Stimulated activated CD8-positive, alpha-beta memory T cell treated with anti-CD3 and anti-CD28 coated beads, Interleukin-2, amount 100 ng/mL, for 1 hour (primary cell): ENCODE results near the gene C20orf144.
"Not testable (repeated sequence)": the region's sequence is repeated elsewhere in the genome, so short reads cannot be mapped to it uniquely, and the experiment has no call there.

Experiments used
- DNase-seq, 2 donors: peaks; one replicate each; pipeline ENCODE4 v3.0.0-alpha.2; 2020; ENCODE audit warnings: low read depth in 2 of 2

The C20orf144 gene

DNA sequence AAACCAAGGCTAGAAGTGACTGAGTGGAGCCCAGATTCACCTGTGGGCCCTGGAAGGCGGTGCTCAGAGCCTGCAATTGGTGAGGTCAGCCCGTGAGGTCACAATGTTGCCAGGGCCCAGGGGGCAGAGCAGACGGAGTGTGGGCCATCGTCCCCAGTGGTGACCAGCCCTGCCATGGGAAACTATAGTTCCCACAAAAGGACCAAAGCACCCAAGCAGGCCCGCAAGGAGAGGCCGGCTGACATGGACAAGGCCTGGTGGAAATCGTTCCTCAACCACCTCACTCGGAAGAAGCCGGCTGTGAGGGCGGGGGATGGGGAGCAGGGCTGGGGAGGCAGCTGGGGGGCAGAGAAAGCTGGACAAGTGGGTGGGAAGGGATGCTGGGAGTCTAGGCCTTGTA, at the start of gene C20orf144:
C20orf144 (plus strand) TSS at position 156 of the 400 bp plus-strand sequence; CDS start at position 175, 19 bp downstream.
- no peak for DNase-seq

DNA sequence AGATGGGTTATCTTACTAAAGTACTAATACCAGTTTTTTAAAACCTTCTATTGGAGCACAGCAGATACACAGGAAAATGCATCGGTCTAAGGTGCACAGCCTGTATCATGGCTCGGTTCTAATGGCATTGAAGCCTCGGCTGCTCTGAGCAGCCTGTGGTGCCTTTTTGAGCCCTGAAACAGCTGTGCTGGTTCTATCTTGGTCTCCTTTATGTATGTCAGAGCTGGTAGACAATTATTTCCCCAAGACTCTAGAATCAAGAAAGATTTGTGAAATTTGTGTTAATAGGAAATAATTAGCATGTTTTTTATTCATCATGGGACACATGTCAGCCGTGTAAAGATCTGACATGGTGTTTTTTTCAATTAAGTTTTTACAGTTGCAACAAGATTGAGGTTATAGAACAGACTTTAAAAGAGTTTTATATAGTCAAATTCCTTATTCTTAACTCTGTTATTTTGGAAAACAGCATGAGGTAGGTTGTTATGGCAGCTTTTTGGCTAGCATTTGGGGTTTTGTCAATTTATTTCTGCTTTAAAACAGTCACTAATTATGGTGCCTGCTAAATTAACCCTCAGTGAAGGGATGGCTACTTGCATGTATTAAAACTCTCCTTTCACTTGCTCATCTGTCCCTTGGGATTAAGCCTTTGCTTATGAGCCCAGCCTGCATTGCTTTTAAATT, 40.3 kb upstream of the C20orf144 start:
- no peak for DNase-seq

DNA sequence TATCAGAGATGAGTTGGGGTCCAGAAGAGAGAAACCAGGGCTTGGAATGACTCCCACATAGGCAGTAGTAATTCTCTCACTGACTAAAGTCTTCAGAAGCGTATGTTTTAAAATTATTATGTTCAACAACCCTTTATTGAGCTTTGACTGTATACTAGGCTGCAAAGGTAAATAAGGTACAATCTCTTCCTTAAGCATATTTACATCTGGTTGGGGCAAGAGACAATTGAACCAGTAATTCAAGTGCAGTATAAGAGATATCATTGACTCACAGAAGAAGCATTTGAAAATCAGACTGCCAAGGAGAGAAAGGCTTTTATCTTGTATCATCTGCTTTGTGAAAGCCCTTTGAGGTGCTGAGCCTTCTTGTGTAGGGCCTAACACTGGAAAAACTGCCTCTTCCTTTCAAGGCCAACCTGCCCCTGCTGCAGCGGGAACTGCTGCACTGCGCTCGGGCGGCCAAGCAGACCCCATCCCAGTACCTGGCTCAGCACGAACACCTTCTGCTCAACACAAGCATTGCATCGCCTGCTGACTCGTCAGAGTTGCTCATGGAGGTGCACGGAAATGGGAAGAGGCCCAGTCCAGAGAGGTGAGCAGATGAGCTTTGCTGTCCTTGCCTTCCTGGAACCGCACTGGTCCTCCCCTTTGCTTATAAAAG, 39.3 kb upstream of the C20orf144 start:
- no peak for DNase-seq

DNA sequence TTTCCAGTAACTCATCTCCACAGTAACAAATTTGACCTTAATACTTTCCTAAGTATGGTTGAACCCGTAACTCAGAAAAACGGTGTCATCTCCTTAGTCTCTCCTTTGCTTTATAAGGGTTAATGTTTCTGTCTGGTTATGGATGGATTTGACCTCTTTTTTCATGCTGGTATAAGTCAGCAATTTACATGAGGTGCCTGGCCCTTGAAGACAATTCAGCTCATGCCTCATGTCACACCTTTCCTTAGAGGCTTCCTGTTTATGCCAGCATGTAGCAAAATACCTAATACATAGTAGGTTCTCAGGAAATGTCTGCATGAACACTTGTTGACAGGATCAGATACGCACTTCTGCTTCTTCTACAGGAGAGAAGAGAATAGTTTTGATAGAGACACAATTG, 37.7 kb upstream of the C20orf144 start:
- no peak for DNase-seq

DNA sequence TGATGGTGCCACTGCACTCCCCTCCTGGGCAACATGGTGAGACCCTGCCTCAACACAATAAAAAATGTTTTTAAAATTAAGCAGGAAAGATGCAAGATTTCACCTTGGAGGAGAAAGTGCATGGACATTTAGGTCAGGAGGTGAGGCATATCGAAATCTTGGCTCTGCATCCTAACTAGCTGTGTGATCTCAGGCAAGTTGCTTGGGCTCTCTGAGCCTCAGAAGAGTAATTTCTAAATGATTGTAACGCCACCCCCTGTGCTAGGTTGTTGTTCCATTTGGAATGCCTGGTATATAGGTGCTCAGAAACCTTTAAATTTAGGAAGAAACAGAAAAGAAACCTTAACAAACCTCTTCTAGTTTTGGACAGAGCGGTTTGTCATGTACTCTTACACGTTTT, 35.9 kb upstream of the C20orf144 start:
- no peak for DNase-seq

DNA sequence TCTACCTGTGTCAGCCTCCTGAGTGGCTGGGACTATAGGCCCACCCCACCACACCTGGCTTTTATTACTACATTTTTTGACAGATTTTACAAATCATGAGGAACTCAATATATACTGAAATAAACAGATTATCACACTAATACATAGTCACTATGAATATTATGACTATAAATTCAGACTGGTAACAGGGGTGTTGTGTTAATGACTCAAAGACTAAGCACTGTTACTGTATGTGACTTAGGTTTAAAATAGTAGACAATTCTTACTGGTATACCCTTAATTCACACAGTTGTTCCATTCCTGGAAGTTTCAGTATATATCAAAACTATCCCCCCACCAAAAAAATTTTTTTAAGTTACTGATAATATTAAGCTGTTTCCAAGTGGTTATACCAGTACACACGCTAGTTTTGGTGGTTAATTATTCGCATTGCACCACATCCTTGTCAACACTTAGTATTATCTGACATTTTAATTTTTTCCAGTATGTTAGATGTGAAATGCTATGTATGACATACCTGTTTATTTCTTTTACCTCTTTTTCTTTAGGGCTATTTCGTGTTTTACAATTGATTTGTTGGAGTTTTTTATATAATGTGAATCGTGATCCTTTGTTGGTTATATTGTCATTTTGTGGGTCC, 34.4 kb upstream of the C20orf144 start:
- no peak for DNase-seq

DNA sequence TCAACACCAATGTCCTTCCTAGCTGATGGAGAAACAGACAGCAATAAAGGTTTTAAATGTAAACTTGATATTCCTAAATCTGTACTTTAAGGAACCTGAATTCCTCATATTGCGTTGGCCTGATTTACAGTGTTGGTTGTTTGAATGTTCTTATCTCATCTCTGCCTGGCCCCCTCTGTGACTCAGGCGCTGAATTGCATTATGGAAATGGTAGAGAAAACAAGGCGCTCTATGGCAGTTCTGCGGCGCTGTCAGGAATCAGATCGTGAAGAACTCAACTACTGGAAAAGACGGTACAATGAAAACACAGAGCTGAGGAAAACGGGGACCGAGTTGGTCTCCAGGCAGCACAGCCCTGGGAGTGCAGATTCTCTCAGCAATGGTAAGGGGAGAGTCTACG, 32.6 kb upstream of the C20orf144 start:
- DNase-seq, result no peak

DNA sequence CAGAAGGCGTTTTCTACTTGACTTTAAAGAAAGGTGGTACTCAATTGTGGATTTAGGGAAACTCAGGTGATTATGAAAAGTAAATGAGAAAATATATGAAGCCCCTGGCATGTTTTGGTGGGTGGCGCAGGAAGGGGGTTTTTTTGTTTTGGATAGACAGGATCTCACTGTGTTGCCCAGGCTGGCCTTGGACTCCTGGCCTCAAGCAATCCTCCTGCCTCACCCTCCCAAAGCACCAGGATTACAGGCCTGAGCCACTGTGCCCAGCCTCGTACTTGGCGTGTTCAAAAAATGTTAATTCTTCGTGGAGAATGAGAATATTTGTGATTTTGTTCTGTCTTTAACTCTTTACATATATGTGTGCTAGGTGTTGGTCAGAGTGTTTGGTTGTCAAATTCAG, 32.1 kb upstream of the C20orf144 start:
- DNase-seq, result no peak

DNA sequence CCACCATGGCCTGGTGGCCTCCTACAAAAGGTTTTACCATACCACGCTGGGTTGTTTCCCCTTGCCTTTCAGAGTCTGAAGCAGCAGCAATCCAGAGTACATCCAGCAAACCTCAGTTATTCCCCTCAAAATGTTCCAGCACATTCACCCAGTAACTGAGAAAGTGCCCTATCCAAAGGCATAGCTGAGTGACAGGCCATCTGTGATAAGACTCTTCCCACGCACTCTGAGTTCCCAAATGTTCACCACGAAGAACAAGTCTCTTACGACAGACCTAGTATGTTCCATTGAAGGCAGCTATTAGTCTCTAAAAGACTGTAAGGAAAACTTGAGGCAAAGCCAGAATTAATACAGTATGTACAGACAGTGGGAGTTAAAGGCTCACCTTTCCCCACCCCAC, 31.6 kb upstream of the C20orf144 start:
- no peak for DNase-seq

DNA sequence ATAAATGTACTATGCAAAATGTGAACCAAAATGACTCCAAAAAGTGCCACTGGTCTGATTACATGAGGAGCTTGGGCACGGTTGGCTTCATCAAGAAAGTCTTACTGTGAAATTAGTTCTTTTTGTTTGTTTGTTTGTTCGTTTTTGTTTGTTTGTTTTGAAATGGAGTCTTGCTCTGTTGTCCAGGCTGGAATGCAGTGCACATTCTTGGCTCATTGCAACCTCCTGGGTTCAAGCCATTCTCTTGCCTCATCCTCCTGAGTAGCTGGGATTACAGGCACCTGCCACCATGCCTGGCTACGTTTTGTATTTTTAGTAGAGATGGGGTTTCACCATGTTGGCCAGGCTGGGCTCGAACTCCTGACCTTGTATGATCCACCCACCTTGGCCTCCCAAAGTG, 30.2 kb upstream of the C20orf144 start:
- DNase-seq, result not testable (repeated sequence)

DNA sequence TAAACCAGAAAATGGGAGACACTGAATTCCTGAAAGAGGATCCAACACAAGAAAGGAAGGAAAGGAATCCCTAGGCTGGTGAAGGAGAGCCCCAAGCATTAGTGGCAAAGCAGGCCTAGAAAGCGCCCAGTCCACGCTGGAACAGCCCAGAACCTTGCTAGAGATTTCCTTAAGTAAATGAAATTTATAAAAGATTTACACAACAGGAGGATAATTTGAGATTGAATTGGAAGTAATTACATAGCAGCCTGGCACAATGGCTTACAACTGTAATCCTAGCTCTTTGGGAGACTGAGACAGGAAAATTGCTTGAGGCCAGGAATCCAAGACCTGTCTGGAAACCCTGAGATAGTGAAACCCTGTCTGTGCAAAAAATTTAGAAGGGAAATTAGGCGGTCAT, 26.8 kb upstream of the C20orf144 start:
- DNase-seq, result no peak

DNA sequence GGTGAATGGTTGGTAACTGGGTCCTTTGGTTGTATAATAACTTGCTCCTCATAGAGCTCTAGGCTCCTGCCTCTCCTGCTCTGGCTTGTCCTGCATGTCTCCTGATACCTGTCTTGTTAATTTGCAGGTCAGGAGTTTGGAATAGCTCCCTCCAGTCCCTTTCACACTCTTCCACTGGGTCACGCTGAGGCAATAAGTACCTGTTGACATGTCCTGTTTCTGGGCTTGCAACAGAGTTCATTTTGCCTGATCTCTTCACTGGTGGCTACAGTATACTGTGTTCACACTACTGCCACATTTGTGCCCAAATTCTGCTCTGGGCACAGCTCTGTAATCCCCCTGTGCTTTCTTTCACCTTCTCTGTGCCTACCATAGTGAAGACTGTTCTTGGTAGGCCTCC, 25.4 kb upstream of the C20orf144 start:
- DNase-seq, result no peak

DNA sequence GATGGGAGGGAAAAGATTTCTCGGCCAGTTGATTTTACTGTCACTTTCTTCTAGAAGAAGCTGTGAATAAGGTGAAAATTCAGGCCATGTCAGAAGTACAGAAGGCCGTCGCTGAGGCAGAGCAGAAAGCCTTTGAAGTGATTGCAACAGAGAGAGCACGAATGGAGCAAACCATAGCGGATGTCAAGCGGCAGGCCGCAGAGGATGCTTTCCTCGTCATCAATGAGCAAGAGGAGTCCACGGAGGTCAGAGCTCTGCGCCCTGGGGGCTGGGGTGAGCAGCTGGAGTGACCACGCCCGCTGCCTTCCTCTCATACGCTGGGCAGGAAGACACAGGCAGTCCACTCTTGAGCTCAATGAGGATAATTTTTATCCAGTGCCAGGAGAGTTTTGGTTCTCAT, 21.8 kb upstream of the C20orf144 start:
- no peak for DNase-seq

DNA sequence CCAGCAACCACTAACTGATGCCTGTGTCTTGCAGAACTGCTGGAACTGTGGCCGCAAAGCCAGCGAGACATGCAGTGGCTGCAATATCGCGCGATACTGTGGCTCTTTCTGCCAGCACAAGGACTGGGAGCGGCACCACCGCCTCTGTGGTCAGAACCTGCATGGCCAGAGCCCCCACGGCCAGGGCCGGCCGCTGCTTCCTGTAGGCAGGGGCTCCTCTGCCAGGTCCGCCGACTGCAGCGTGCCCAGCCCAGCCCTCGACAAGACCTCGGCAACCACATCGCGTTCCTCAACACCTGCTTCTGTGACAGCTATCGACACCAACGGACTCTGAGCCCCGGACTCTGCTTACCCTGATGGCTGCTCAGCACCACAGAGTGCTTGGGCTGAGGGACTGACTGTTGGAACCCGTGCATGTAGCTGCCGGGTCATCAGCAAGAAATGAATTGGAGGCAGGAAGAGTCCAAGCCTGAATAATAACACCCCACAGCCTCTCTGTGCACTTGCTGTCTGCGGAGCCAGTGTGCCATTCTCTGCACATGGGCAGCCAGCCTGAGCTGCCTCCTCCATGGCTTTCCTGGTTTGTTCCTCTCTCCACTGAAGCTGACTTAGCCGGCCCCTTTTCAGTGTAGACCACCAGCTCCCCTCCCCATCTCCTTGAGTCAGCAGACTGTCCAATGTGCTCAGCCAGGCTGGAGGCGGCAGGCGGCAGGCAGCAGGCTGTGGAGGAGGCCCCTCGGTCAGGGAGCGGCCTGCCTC, 17.6 kb upstream of the C20orf144 start:
- no peak for DNase-seq

DNA sequence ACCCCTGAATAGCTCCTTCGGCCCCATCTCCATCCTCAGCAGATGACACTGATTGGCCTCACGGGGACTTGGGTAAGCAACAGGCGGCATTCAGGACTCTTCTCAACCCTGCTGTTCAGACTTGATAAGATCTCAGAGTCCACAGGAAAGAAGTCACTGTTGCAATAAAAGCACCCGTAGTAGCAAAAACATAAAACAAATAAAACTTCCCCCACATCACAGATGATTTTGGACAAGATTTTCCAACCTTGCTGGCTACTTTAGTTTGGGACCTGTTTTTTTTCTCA, 17.1 kb upstream of the C20orf144 start:
- no peak for DNase-seq

DNA sequence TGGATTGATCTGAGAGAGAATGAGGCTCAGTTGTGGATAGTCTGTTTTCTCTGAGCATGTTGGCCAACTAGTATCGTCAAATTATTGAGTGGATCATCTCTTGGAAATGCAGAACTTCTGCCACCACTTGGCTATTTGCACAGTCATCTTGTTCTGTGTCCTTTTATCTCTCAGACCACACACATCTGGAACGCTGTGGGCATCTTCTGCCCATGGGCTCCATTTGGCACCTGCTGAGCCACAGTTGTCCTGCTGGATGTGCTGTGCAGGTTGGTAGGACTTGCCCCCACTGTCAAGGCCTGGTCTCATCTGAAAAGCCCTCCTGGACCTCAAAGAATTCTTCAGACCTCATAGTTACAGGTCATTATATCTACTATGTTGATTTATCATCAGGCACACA, 16.7 kb upstream of the C20orf144 start:
- DNase-seq, result no peak

DNA sequence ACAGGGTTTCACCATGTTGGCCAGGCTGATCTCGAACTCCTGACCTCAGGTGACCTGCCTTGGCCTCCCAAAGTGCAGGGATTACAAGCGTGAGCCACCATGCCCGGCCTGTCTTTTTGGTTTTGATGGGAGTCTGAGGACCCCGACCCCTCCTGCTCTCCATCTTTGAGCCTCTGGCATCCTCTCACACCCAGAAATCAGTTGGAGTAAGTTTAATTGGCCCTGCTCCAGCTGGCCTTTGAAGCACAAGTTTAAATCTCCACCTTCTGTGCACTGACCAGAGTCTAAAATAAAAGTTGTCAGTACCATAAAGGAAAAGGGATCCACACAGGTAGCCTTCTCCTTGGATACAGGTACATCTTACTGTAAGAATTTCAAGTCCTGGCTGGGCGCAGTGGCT, 15.9 kb upstream of the C20orf144 start:
- DNase-seq, result no peak

DNA sequence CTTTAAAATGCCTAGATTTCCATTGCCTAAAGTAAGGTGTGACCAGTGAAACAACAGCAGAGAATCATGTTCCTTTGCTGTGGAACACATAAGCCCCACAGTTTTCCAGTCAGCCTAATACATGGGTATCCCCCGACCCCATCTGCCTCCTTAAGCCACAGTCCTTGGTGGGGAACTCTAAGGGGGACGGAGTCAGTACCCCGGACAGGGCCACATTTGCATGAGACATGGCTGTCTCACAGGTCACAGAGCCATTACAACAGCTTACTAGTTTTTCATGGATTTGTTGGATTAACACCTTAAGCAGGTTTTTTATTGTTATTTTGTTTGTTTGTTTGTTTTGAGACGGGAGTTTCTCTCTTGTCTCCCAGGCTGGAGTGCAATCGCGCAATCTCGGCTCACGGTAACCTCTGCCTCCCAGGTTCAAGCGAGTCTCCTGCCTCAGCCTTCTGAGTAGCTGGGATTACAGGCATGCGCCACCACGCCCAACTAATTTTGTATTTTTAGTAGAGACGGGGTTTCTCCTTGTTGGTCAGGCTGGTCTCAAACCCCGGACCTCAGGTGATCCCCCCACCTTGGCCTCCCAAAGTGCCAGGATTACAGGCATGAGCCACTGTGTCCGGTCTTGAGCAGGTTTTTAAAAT, 15.0 kb upstream of the C20orf144 start:
- not testable (repeated sequence) for DNase-seq

DNA sequence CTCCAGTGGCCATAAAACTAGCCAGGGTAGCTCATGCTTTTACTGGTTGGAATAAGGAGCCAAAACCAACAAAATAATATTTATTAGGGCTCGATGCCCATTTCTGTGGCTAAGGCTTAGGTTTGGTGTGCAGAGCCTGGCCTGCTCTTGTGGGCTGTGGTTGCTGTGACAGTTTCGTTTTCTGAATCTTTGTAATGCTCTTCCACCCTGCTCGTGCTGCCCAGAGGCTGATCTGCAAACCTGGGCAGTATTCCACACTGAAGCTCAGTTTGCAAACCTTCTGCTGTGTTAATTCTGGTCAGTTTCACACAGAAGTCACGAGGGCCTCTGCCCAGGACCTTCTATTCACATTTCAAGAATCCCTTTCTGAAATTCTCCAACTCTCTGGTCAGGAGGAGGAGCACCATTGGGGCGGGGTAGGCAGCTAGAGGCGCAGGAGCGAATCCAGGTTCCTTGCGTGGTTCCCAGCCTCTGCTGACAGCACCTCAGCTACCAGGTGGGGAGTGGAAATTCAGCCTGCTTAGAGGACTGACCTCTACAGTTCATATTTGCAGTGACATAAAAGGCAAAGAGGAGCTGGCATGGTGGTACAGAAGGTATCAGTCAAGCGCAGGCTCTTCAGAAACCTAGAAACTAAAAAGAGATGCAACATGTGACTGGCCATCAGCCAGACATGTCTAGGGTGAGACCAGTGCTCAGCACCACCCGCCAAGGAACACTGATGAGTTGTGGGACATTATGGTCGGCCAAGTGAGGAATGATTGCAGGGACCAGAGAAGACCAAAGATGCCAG, 14.3 kb upstream of the C20orf144 start:
- no peak for DNase-seq

DNA sequence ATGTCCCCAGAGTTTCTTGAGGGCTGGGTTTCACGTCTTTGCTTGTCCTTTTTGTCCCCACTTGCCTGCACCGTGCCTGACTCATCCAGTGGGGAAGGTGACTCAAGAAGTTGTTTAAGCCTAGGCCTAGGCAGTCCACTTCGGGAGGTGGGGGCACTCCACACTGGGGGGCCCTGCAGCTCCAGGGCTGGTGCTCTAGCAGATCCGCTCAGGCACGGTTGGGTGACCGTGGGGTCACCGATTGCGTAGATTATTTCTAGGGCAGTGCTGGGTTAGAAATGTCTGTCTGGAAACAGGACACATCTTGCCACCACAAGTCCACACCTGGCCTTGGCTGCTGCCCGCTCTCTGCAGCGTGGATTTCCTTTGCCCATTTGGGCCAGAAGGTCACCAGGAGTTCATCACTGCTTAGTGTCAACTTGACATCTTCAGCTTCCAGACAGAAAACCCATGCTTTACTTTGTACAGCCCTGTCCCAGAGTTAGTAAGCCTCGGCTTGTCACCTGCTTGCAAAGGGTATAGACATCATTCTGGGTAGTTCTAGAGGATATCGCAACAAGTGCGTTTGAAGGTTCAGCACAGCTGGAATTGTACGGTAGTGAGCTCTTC, 13.6 kb upstream of the C20orf144 start:
- no peak for DNase-seq

DNA sequence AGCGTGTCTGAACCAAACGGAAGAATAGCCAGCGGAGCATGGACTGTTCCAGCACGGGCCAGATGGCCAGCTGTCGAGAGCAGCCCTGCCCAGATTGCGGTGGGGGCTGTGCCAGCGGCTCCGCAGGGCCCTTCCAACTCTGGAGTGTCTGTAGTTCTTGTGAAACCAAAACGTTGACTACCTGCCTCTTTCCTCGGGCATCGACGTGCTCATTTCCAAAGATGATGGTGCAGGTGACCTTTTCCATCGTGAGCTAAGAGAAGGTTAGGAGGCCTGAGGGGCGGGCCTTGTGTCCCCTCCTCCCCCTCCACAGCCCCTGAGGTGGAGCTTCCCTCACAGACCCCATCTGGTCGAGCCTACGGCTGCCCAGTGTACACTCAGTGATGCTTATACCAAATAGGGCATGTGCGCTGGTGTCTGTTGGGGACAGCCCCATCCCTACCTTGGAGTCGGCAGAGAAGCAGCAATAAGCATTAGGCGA, 12.9 kb upstream of the C20orf144 start:
- DNase-seq, result no peak
